Measurements from ENCODE around the gene ATRNL1.
"Not testable (repeated sequence)": the region's sequence is repeated elsewhere in the genome, so short reads cannot be mapped to it uniquely, and the experiment has no call there.

Gene ATRNL1

GRCh38 chr10:115638246-115638645 lies 545.1 kb downstream of the ATRNL1 start:
- DNase-seq, result no peak

GRCh38 chr10:115649217-115649616 lies 556.1 kb downstream of the ATRNL1 start:
- DNase-seq, result peak in 1 of 3 experiments; percentile 22

GRCh38 chr10:115653473-115653872 lies 560.3 kb downstream of the ATRNL1 start:
- no peak for DNase-seq

GRCh38 chr10:115654961-115655360 lies 561.8 kb downstream of the ATRNL1 start:
- no peak for DNase-seq

GRCh38 chr10:115657161-115657860 lies 564.1 kb downstream of the ATRNL1 start:
- DNase-seq, result no peak

- no peak for DNase-seq
These were observed 566.5 kb downstream of the ATRNL1 start for GRCh38 chr10:115659616-115660015.

- no peak for DNase-seq
These were observed 567.2 kb downstream of the ATRNL1 start for GRCh38 chr10:115660391-115660790.

- DNase-seq, result no peak
These were observed 569.3 kb downstream of the ATRNL1 start for GRCh38 chr10:115662422-115662821.

GRCh38 chr10:115665549-115665948 lies 572.4 kb downstream of the ATRNL1 start:
- DNase-seq, result no peak

GRCh38 chr10:115674496-115674895 lies 581.3 kb downstream of the ATRNL1 start:
- DNase-seq, result no peak

GRCh38 chr10:115696747-115697146 lies 603.6 kb downstream of the ATRNL1 start:
- peak in 1 of 3 experiments; percentile 55 for DNase-seq

GRCh38 chr10:115706026-115706425 lies 612.9 kb downstream of the ATRNL1 start:
- DNase-seq, result peak in 1 of 3 experiments; percentile 26

GRCh38 chr10:115706488-115707076 lies 613.4 kb downstream of the ATRNL1 start:
- peak in 2 of 3 experiments; percentile 7 to 45 for DNase-seq

- DNase-seq, result peak in 2 of 3 experiments; percentile 7 to 61
These were observed 617.0 kb downstream of the ATRNL1 start for GRCh38 chr10:115710136-115710535.

- no peak for DNase-seq
These were observed 618.1 kb downstream of the ATRNL1 start for GRCh38 chr10:115711306-115711705.

GRCh38 chr10:115720121-115720520 lies 627.0 kb downstream of the ATRNL1 start:
- no peak for DNase-seq

GRCh38 chr10:115727129-115727528 lies 634.0 kb downstream of the ATRNL1 start:
- DNase-seq, result peak in 1 of 3 experiments; percentile 18

- DNase-seq, result no peak
These were observed 650.9 kb downstream of the ATRNL1 start for GRCh38 chr10:115744089-115744488.

- DNase-seq, result no peak
These were observed 652.8 kb downstream of the ATRNL1 start for GRCh38 chr10:115745943-115746342.

GRCh38 chr10:115747811-115748210 lies 654.6 kb downstream of the ATRNL1 start:
- DNase-seq, result no peak

GRCh38 chr10:115758488-115758887 lies 665.3 kb downstream of the ATRNL1 start:
- not testable (repeated sequence) for DNase-seq

- DNase-seq, result no peak
These were observed 667.0 kb downstream of the ATRNL1 start for GRCh38 chr10:115760131-115760530.

- DNase-seq, result no peak
These were observed 668.0 kb downstream of the ATRNL1 start for GRCh38 chr10:115761166-115761565.

GRCh38 chr10:115762029-115762428 lies 668.9 kb downstream of the ATRNL1 start:
- no peak for DNase-seq

- no peak for DNase-seq
These were observed 678.6 kb downstream of the ATRNL1 start for GRCh38 chr10:115771755-115772154.

Measured in NCI-H1417 (cell line).